ENCODE measurements around the gene SORCS2.

Gene SORCS2

GRCh38 chr4:7253837-7254236, 61.5 kb downstream of the SORCS2 start:
- H3K4me3 ChIP-seq (ENCODE audit: low read length) = no peak overlapping the region
- DNase-seq (ENCODE audit: low read depth, low spot score) = no peak

GRCh38 chr4:7254736-7255487, 62.6 kb downstream of the SORCS2 start:
- no peak overlapping the region for H3K4me3 ChIP-seq (ENCODE audit: low read length)
- DNase-seq (ENCODE audit: low read depth, low spot score) = no peak

GRCh38 chr4:7255488-7255881, 63.1 kb downstream of the SORCS2 start:
- DNase-seq (ENCODE audit: low read depth, low spot score) = no peak
- no peak overlapping the region for H3K4me3 ChIP-seq (ENCODE audit: low read length)

GRCh38 chr4:7255996-7256395, 63.7 kb downstream of the SORCS2 start:
- no peak for DNase-seq (ENCODE audit: low read depth, low spot score)
- no peak overlapping the region for H3K4me3 ChIP-seq (ENCODE audit: low read length)

- DNase-seq (ENCODE audit: low read depth, low spot score) = no peak
- no peak overlapping the region for H3K4me3 ChIP-seq (ENCODE audit: low read length)
Measured at GRCh38 chr4:7256984-7257810, 64.9 kb downstream of the SORCS2 start.

- no peak overlapping the region for H3K4me3 ChIP-seq (ENCODE audit: low read length)
- no peak for DNase-seq (ENCODE audit: low read depth, low spot score)
Measured at GRCh38 chr4:7259039-7259438, 66.7 kb downstream of the SORCS2 start.

GRCh38 chr4:7260569-7260968, 68.2 kb downstream of the SORCS2 start:
- no peak overlapping the region for H3K4me3 ChIP-seq (ENCODE audit: low read length)
- DNase-seq (ENCODE audit: low read depth, low spot score) = no peak

GRCh38 chr4:7261087-7261486, 68.7 kb downstream of the SORCS2 start:
- no peak for DNase-seq (ENCODE audit: low read depth, low spot score)

GRCh38 chr4:7261536-7261935, 69.2 kb downstream of the SORCS2 start:
- no peak overlapping the region for H3K4me3 ChIP-seq (ENCODE audit: low read length)
- no peak for DNase-seq (ENCODE audit: low read depth, low spot score)

More at GRCh38 chr4:7261087-7261486, 68.7 kb downstream of the SORCS2 start:
- H3K4me3 ChIP-seq (ENCODE audit: low read length) = no peak overlapping the region

GRCh38 chr4:7262134-7262533, 69.8 kb downstream of the SORCS2 start:
- H3K4me3 ChIP-seq (ENCODE audit: low read length) = no peak overlapping the region
- DNase-seq (ENCODE audit: low read depth, low spot score) = no peak

- no peak overlapping the region for H3K4me3 ChIP-seq (ENCODE audit: low read length)
- no peak for DNase-seq (ENCODE audit: low read depth, low spot score)
Measured at GRCh38 chr4:7263166-7263565, 70.8 kb downstream of the SORCS2 start.

GRCh38 chr4:7264694-7265093, 72.4 kb downstream of the SORCS2 start:
- no peak for DNase-seq (ENCODE audit: low read depth, low spot score)
- H3K4me3 ChIP-seq (ENCODE audit: low read length) = no peak overlapping the region

- no peak overlapping the region for H3K4me3 ChIP-seq (ENCODE audit: low read length)
- DNase-seq (ENCODE audit: low read depth, low spot score) = no peak
Measured at GRCh38 chr4:7266525-7267292, 74.4 kb downstream of the SORCS2 start.

- DNase-seq (ENCODE audit: low read depth, low spot score) = no peak
- H3K4me3 ChIP-seq (ENCODE audit: low read length) = no peak overlapping the region
Measured at GRCh38 chr4:7267829-7268228, 75.5 kb downstream of the SORCS2 start.

- no peak for DNase-seq (ENCODE audit: low read depth, low spot score)
Measured at GRCh38 chr4:7268941-7269340, 76.6 kb downstream of the SORCS2 start.

GRCh38 chr4:7270121-7270520, 77.8 kb downstream of the SORCS2 start:
- no peak for DNase-seq (ENCODE audit: low read depth, low spot score)
- H3K4me3 ChIP-seq (ENCODE audit: low read length) = no peak overlapping the region

More at GRCh38 chr4:7268941-7269340, 76.6 kb downstream of the SORCS2 start:
- no peak overlapping the region for H3K4me3 ChIP-seq (ENCODE audit: low read length)

GRCh38 chr4:7272404-7272803, 80.1 kb downstream of the SORCS2 start:
- H3K4me3 ChIP-seq (ENCODE audit: low read length) = no peak overlapping the region
- DNase-seq (ENCODE audit: low read depth, low spot score) = no peak

- H3K4me3 ChIP-seq (ENCODE audit: low read length) = no peak overlapping the region
- no peak for DNase-seq (ENCODE audit: low read depth, low spot score)
Measured at GRCh38 chr4:7273738-7274297, 81.5 kb downstream of the SORCS2 start.

GRCh38 chr4:7275067-7275466, 82.7 kb downstream of the SORCS2 start:
- no peak overlapping the region for H3K4me3 ChIP-seq (ENCODE audit: low read length)
- DNase-seq (ENCODE audit: low read depth, low spot score) = no peak

All from Jurkat, Clone E6-1 (cell line).